ENCODE measurements around the gene ZFP90.

The ZFP90 gene

GRCh38 chr16:68503334-68503733, 35.8 kb upstream of the ZFP90 start:
- TF ChIP-seq REST (IDR thresholded peaks at IDR 0.05; ENCODE audit: insufficient read depth in 1 of 2, low read depth in 2 of 2, low read length in 2 of 2) (no peak), FOXP2 (optimal IDR thresholded peaks at IDR 0.05; ENCODE audit: borderline replicate concordance, extremely low read depth, extremely low read length, insufficient read depth) (no peak), TAF1 (IDR thresholded peaks at IDR 0.05; ENCODE audit: borderline replicate concordance, insufficient read depth, low read length) (no peak), POLR2AphosphoS5 (IDR thresholded peaks at IDR 0.05; ENCODE audit: low read depth, low read length) (no peak), SIN3A (IDR thresholded peaks at IDR 0.05; ENCODE audit: borderline replicate concordance, insufficient read depth, low read length) (no peak)

DNA sequence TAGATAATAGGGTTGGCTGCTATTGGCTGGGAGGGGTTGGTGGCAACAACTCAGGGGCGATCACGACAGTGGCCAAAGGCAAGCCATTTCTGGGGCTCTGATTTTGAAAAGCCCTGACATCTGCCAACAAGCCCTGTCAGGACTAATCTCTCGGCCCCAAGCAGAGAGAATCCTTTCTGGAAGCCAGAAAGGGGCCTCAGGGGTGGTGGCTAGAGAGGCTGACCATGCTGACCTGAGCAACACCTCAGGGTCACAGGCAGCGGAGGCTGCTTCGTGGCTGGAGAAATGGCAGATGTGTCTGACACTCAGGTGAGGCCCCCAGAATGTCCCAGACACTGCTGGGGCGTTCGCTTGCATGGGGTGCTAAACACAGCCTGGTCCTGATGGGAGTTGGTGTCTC, 35.0 kb upstream of the ZFP90 start:
- TF ChIP-seq TAF1 (IDR thresholded peaks at IDR 0.05; ENCODE audit: borderline replicate concordance, insufficient read depth, low read length) (no peak), POLR2AphosphoS5 (IDR thresholded peaks at IDR 0.05; ENCODE audit: low read depth, low read length) (no peak), REST (IDR thresholded peaks at IDR 0.05; ENCODE audit: insufficient read depth in 1 of 2, low read depth in 2 of 2, low read length in 2 of 2) (no peak), SIN3A (IDR thresholded peaks at IDR 0.05; ENCODE audit: borderline replicate concordance, insufficient read depth, low read length) (no peak), FOXP2 (optimal IDR thresholded peaks at IDR 0.05; ENCODE audit: borderline replicate concordance, extremely low read depth, extremely low read length, insufficient read depth) (no peak)

- TF ChIP-seq TAF1 (IDR thresholded peaks at IDR 0.05; ENCODE audit: borderline replicate concordance, insufficient read depth, low read length) (no peak), POLR2AphosphoS5 (IDR thresholded peaks at IDR 0.05; ENCODE audit: low read depth, low read length) (no peak), FOXP2 (optimal IDR thresholded peaks at IDR 0.05; ENCODE audit: borderline replicate concordance, extremely low read depth, extremely low read length, insufficient read depth) (no peak), REST (IDR thresholded peaks at IDR 0.05; ENCODE audit: insufficient read depth in 1 of 2, low read depth in 2 of 2, low read length in 2 of 2) (no peak), SIN3A (IDR thresholded peaks at IDR 0.05; ENCODE audit: borderline replicate concordance, insufficient read depth, low read length) (no peak)
Measured at GRCh38 chr16:68506331-68507053, 32.6 kb upstream of the ZFP90 start.

DNA sequence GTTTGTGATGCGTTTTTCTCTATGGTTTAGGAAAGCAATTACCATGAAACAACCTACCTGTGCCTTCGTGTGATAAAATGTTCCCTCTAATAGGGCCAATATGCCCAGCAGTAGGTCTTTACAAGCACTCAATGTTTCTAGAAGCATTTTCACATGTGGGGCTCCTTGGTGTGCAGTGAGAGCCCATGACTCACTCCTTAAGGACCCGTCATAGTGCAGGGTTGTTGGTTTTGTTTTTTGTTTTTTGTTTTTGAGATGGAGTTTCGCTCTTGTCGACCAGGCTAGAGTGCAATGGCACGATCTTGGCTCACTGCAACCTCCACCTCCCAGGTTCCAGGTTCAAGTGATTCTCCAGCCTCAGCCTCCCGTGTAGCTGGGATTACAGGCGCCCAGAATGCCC, 31.1 kb upstream of the ZFP90 start:
- TF ChIP-seq REST (IDR thresholded peaks at IDR 0.05; ENCODE audit: insufficient read depth in 1 of 2, low read depth in 2 of 2, low read length in 2 of 2) (no peak), TAF1 (IDR thresholded peaks at IDR 0.05; ENCODE audit: borderline replicate concordance, insufficient read depth, low read length) (no peak), FOXP2 (optimal IDR thresholded peaks at IDR 0.05; ENCODE audit: borderline replicate concordance, extremely low read depth, extremely low read length, insufficient read depth) (no peak), POLR2AphosphoS5 (IDR thresholded peaks at IDR 0.05; ENCODE audit: low read depth, low read length) (no peak), SIN3A (IDR thresholded peaks at IDR 0.05; ENCODE audit: borderline replicate concordance, insufficient read depth, low read length) (no peak)
